Measurements from ENCODE around the gene REEP3. TPM values are rescaled to one million over a fixed set of nuclear protein-coding genes. Genes with fewer than 3 reads are reported as not detected.
"Not testable (repeated sequence)": the region's sequence is repeated elsewhere in the genome, so short reads cannot be mapped to it uniquely, and the experiment has no call there.

REEP3 gene
- total RNA-seq, 4 donors from 2014 or later: 63.4 to 79.6 (median 73.1) TPM

DNA sequence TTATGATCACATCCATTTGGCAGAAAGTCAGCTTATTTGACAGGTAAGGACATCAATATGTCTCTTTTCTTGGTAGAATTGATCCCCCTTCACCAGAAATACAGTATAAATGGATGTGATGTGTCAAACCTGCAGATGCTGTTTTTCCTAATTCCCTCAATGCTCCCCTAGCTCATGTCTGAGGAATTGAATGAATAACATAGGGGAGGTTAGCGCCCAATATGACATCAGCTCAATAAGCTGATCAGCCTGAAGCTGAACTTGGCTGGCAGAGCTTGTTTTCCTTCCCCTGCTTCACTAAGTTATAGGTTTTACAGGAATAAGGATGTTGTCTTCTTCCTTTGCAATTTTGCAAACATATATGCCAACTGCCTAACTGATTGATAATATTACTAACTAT lies 132.5 kb downstream of the REEP3 start:
- Histone ChIP-seq H3K4me1 (no peaks in the 10 kb centered on the region), H3K27ac (no peak overlapping the region), H3K9me3 (no peaks in the 10 kb centered on the region), H3K27me3 (no peaks in the 10 kb centered on the region), H3K36me3 (no peaks in the 10 kb centered on the region), H3K4me3 (replicated peaks in 1 of 3) (no peak overlapping the region)
- intact Hi-C loops (cut with DNase I): no loop called here
- TF ChIP-seq, protein P1, sequence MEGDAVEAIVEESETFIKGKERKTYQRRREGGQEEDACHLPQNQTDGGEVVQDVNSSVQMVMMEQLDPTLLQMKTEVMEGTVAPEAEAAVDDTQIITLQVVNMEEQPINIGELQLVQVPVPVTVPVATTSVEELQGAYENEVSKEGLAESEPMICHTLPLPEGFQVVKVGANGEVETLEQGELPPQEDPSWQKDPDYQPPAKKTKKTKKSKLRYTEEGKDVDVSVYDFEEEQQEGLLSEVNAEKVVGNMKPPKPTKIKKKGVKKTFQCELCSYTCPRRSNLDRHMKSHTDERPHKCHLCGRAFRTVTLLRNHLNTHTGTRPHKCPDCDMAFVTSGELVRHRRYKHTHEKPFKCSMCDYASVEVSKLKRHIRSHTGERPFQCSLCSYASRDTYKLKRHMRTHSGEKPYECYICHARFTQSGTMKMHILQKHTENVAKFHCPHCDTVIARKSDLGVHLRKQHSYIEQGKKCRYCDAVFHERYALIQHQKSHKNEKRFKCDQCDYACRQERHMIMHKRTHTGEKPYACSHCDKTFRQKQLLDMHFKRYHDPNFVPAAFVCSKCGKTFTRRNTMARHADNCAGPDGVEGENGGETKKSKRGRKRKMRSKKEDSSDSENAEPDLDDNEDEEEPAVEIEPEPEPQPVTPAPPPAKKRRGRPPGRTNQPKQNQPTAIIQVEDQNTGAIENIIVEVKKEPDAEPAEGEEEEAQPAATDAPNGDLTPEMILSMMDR (IDR thresholded peaks at IDR 0.05): no peak
- TF ChIP-seq POLR2A (IDR thresholded peaks at IDR 0.05): no peak
- DNase-seq: no peak
- 95 to 100% methylated on average over 1 of the region's 1 CpG for WGBS, 2 donors

- DNase-seq: no peak
- intact Hi-C loops (cut with DNase I): no loop called here
Observed at GRCh38 chr10:63657761-63658160, 136.6 kb downstream of the REEP3 start.

GRCh38 chr10:63660941-63661340 lies 139.7 kb downstream of the REEP3 start:
- intact Hi-C loops (cut with DNase I); H3K27ac ChIP-seq; H3K4me3 ChIP-seq (replicated peaks in 1 of 3); H3K4me1 ChIP-seq; DNase-seq; H3K9me3 ChIP-seq; H3K27me3 ChIP-seq; H3K36me3 ChIP-seq: not testable (repeated sequence)
- 73 to 77% methylated on average over 8 of the region's 8 CpGs for WGBS, 2 donors

More at GRCh38 chr10:63657761-63658160, 136.6 kb downstream of the REEP3 start:
- no peak for TF ChIP-seq POLR2A (IDR thresholded peaks at IDR 0.05)
- TF ChIP-seq, protein P1 (IDR thresholded peaks at IDR 0.05): no peak
- no peaks in the 10 kb centered on the region for H3K4me1 ChIP-seq
- no peak overlapping the region for H3K27ac ChIP-seq
- H3K36me3 ChIP-seq: no peaks in the 10 kb centered on the region
- no peaks in the 10 kb centered on the region for H3K9me3 ChIP-seq
- no peaks in the 10 kb centered on the region for H3K27me3 ChIP-seq
- no peak overlapping the region for H3K4me3 ChIP-seq (replicated peaks in 1 of 3)
- 56 to 83% methylated on average over 3 to 4 of the region's 4 CpGs for WGBS, 2 donors

DNA sequence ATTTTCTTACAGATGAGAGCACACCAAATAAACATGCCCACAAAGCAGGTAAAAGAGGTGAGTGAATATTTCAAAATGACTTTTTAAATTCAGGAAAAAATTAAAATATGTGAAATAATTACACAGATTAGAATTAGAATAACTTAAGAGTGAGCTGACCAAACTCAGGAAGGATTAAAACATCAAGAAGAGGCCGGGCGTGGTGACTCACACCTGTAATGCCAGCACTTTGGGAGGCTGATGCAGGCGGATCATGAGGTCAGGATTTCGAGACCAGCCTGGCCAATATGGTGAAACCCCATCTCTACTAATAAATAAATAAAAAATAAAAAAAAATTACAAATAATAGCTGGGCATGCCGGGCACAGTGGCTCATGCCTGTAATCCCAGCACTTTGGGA lies 140.1 kb downstream of the REEP3 start:
- no peaks in the 10 kb centered on the region for H3K27me3 ChIP-seq
- WGBS, 2 donors: 96 to 98% methylated on average over 5 of the region's 5 CpGs
- TF ChIP-seq, protein P1 (IDR thresholded peaks at IDR 0.05): no peak
- TF ChIP-seq POLR2A (IDR thresholded peaks at IDR 0.05): no peak
- no peaks in the 10 kb centered on the region for H3K4me1 ChIP-seq
- intact Hi-C loops (cut with DNase I): no loop called here
- no peaks in the 10 kb centered on the region for H3K36me3 ChIP-seq
- no peak for DNase-seq
- H3K4me3 ChIP-seq (replicated peaks in 1 of 3): no peak overlapping the region
- H3K9me3 ChIP-seq: no peaks in the 10 kb centered on the region
- H3K27ac ChIP-seq: no peak overlapping the region

DNA sequence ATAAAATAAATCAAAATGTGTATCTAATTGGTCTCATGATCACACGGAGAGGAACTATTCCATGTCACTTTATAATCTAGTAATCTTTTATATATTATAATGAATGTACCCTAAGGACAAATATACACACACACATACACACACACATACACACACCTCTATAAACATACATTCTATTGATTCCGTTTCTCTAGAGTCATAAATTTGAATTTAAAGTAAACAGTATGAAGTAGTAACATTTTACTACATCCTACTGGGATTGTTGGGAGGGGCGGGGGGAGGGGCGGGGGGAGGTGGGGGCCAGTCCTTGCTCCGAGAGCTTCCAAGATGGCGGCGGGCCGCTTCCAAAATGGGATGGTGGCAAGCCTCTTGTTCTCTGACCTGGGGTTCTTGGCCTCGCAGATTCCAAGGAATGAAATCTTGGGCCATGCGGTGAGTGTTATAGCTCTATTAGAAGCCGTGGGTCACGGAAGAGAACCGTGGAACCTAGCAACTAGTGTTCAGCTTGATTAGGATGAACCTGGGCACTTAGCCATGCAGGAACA lies 143.2 kb downstream of the REEP3 start:
- H3K9me3 ChIP-seq: no peaks in the 10 kb centered on the region
- intact Hi-C loops (cut with DNase I): no loop called here
- no peaks in the 10 kb centered on the region for H3K4me1 ChIP-seq
- H3K4me3 ChIP-seq (replicated peaks in 1 of 3): no peak overlapping the region
- no peak for TF ChIP-seq POLR2A (IDR thresholded peaks at IDR 0.05)
- TF ChIP-seq, protein P1 (IDR thresholded peaks at IDR 0.05): no peak
- DNase-seq: no peak
- H3K27me3 ChIP-seq: no peaks in the 10 kb centered on the region
- WGBS, 2 donors: 95 to 97% methylated on average over 13 of the region's 13 CpGs
- H3K36me3 ChIP-seq: no peaks in the 10 kb centered on the region
- H3K27ac ChIP-seq: no peak overlapping the region

DNA sequence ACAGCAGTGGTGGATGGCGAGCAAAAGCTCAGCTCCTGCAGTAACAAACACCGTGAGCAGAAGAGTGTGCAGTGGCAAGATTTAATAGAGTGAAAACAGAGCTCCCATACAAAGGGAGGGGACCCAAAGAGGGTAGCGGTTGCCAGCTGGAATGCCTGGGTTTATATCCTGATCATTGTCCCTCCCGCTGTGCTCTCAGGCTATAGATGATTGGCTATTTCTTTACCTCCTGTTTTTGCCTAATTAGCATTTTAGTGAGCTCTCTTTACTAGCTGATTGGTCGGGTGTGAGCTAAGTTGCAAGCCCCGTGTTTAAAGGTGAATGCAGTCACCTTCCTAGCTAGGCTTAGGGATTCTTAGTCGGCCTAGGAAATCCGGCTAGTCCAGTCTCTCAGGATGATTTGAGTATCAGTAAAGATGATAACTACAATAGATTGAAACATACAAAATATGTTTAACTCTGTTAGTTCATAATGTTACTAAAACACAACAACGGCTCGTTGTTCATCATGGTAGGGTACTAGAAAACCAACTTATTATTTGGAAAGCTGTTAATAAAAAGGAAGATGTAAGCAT lies 143.9 kb downstream of the REEP3 start:
- H3K4me1 ChIP-seq; DNase-seq; H3K4me3 ChIP-seq (replicated peaks in 1 of 3); H3K9me3 ChIP-seq; H3K36me3 ChIP-seq; intact Hi-C loops (cut with DNase I); H3K27ac ChIP-seq; H3K27me3 ChIP-seq: not testable (repeated sequence)
- 89 to 91% methylated on average over 10 of the region's 10 CpGs for WGBS, 2 donors

All from thyroid gland (tissue), 4 donors.